GM23338 (cell line): ENCODE measurements around the gene RADIL.

Experiments
- CREB1 ChIP-seq: fragments of 250-450 bp; sonication (Bioruptor Pico); IDR thresholded peaks from 2 replicates; pipeline ENCODE4 v1.5.0; 2020; ENCODE audit warnings: low read depth, mild to moderate bottlenecking, moderate library complexity
- EZH2 ChIP-seq: fragments of 200-600 bp; sonication (generic); IDR thresholded peaks from one replicate; pipeline ENCODE4 v1.8.0; 2017; ENCODE audit warnings: antibody characterized with exemption, mild to moderate bottlenecking, low read depth; ENCODE audit not compliant: unreplicated experiment
- EZH2phosphoT487 ChIP-seq: fragments of 200-600 bp; sonication (generic); IDR thresholded peaks from one replicate; pipeline ENCODE4 v1.8.1; 2018; ENCODE audit warnings: antibody characterized with exemption; ENCODE audit not compliant: unreplicated experiment
- JUNB ChIP-seq: IDR thresholded peaks from one replicate; pipeline ENCODE4 v1.6.1; 2016; ENCODE audit warnings: antibody characterized with exemption; ENCODE audit not compliant: unreplicated experiment
- POLR2AphosphoS5 ChIP-seq: IDR thresholded peaks from 2 replicates; pipeline ENCODE4 v1.6.1; 2016; ENCODE audit warnings: antibody characterized with exemption, low read depth
- STAT1 ChIP-seq: IDR thresholded peaks from one replicate; pipeline ENCODE4 v1.6.1; 2016; ENCODE audit warnings: antibody characterized with exemption; ENCODE audit not compliant: unreplicated experiment
- ZNF114 ChIP-seq: fragments of 250-450 bp; sonication (Bioruptor Pico); IDR thresholded peaks from 2 replicates; pipeline ENCODE4 v1.5.0; 2020; ENCODE audit warnings: mild to moderate bottlenecking, moderate library complexity
- ZNF331 ChIP-seq: fragments of 250-450 bp; sonication (Bioruptor Pico); IDR thresholded peaks from 2 replicates; pipeline ENCODE4 v1.5.0; 2020; ENCODE audit warnings: low read depth, mild to moderate bottlenecking, moderate library complexity
- TF ChIP-seq, protein P1 (sequence below), 2 experiments: fragments of 200-600 bp in 1 of 2; sonication (generic) in 1 of 2; conservative IDR thresholded peaks; 2 replicates each; pipeline versions ENCODE4 v1.5.1 to v1.6.1; 2016 to 2017; ENCODE audit warnings: antibody characterized with exemption in 2 of 2, low read depth in 2 of 2, mild to moderate bottlenecking in 2 of 2, moderate library complexity in 1 of 2
- TF ChIP-seq, protein P2 (sequence below): IDR thresholded peaks from one replicate; pipeline ENCODE4 v1.6.1; 2018; ENCODE audit warnings: antibody characterized with exemption; ENCODE audit not compliant: unreplicated experiment
- TF ChIP-seq, protein P3 (sequence below): IDR thresholded peaks from 2 replicates; pipeline ENCODE4 v1.6.1; 2016; ENCODE audit warnings: antibody characterized with exemption
- TF ChIP-seq, protein P4 (sequence below): fragments of 250-450 bp; sonication (Bioruptor Pico); IDR thresholded peaks from 2 replicates; pipeline ENCODE4 v1.5.0; 2020; ENCODE audit warnings: mild to moderate bottlenecking, moderate library complexity

DNA sequence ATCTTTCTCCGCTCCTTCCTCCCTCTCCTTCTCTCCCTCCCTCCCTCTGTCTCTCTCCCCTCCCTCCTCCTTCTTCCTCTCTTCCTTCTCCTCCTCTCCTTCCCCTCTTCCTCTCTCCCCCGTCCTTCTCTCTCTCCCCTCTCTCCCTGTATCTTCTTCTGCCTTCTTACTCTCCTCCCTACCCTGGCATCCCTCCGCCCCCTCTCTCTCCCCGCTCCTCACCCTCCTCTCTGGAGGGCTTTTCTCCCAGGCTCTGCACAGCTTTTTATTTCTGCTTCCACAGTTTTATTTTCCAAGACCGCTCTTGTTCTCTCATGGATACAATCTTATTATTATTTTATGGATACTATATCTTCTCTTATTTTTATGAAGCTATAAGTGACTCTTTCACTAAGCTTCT lies 75.5 kb downstream of the RADIL start:
- TF ChIP-seq, protein P1, sequence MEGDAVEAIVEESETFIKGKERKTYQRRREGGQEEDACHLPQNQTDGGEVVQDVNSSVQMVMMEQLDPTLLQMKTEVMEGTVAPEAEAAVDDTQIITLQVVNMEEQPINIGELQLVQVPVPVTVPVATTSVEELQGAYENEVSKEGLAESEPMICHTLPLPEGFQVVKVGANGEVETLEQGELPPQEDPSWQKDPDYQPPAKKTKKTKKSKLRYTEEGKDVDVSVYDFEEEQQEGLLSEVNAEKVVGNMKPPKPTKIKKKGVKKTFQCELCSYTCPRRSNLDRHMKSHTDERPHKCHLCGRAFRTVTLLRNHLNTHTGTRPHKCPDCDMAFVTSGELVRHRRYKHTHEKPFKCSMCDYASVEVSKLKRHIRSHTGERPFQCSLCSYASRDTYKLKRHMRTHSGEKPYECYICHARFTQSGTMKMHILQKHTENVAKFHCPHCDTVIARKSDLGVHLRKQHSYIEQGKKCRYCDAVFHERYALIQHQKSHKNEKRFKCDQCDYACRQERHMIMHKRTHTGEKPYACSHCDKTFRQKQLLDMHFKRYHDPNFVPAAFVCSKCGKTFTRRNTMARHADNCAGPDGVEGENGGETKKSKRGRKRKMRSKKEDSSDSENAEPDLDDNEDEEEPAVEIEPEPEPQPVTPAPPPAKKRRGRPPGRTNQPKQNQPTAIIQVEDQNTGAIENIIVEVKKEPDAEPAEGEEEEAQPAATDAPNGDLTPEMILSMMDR (conservative IDR thresholded peaks at IDR 0.05; ENCODE audit: low read depth in 2 of 2), result no peak
- TF ChIP-seq POLR2AphosphoS5, result no peak
- no peak for TF ChIP-seq EZH2phosphoT487
- TF ChIP-seq, protein P2, sequence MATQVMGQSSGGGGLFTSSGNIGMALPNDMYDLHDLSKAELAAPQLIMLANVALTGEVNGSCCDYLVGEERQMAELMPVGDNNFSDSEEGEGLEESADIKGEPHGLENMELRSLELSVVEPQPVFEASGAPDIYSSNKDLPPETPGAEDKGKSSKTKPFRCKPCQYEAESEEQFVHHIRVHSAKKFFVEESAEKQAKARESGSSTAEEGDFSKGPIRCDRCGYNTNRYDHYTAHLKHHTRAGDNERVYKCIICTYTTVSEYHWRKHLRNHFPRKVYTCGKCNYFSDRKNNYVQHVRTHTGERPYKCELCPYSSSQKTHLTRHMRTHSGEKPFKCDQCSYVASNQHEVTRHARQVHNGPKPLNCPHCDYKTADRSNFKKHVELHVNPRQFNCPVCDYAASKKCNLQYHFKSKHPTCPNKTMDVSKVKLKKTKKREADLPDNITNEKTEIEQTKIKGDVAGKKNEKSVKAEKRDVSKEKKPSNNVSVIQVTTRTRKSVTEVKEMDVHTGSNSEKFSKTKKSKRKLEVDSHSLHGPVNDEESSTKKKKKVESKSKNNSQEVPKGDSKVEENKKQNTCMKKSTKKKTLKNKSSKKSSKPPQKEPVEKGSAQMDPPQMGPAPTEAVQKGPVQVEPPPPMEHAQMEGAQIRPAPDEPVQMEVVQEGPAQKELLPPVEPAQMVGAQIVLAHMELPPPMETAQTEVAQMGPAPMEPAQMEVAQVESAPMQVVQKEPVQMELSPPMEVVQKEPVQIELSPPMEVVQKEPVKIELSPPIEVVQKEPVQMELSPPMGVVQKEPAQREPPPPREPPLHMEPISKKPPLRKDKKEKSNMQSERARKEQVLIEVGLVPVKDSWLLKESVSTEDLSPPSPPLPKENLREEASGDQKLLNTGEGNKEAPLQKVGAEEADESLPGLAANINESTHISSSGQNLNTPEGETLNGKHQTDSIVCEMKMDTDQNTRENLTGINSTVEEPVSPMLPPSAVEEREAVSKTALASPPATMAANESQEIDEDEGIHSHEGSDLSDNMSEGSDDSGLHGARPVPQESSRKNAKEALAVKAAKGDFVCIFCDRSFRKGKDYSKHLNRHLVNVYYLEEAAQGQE, result no peak
- no peak for TF ChIP-seq JUNB
- TF ChIP-seq EZH2, result no peak
- no peak for TF ChIP-seq CREB1
- TF ChIP-seq, protein P3, sequence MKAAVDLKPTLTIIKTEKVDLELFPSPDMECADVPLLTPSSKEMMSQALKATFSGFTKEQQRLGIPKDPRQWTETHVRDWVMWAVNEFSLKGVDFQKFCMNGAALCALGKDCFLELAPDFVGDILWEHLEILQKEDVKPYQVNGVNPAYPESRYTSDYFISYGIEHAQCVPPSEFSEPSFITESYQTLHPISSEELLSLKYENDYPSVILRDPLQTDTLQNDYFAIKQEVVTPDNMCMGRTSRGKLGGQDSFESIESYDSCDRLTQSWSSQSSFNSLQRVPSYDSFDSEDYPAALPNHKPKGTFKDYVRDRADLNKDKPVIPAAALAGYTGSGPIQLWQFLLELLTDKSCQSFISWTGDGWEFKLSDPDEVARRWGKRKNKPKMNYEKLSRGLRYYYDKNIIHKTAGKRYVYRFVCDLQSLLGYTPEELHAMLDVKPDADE, result no peak
- no peak for TF ChIP-seq STAT1
- TF ChIP-seq ZNF114 (CRISPR knock-in tag), result no peak
- TF ChIP-seq, protein P4, sequence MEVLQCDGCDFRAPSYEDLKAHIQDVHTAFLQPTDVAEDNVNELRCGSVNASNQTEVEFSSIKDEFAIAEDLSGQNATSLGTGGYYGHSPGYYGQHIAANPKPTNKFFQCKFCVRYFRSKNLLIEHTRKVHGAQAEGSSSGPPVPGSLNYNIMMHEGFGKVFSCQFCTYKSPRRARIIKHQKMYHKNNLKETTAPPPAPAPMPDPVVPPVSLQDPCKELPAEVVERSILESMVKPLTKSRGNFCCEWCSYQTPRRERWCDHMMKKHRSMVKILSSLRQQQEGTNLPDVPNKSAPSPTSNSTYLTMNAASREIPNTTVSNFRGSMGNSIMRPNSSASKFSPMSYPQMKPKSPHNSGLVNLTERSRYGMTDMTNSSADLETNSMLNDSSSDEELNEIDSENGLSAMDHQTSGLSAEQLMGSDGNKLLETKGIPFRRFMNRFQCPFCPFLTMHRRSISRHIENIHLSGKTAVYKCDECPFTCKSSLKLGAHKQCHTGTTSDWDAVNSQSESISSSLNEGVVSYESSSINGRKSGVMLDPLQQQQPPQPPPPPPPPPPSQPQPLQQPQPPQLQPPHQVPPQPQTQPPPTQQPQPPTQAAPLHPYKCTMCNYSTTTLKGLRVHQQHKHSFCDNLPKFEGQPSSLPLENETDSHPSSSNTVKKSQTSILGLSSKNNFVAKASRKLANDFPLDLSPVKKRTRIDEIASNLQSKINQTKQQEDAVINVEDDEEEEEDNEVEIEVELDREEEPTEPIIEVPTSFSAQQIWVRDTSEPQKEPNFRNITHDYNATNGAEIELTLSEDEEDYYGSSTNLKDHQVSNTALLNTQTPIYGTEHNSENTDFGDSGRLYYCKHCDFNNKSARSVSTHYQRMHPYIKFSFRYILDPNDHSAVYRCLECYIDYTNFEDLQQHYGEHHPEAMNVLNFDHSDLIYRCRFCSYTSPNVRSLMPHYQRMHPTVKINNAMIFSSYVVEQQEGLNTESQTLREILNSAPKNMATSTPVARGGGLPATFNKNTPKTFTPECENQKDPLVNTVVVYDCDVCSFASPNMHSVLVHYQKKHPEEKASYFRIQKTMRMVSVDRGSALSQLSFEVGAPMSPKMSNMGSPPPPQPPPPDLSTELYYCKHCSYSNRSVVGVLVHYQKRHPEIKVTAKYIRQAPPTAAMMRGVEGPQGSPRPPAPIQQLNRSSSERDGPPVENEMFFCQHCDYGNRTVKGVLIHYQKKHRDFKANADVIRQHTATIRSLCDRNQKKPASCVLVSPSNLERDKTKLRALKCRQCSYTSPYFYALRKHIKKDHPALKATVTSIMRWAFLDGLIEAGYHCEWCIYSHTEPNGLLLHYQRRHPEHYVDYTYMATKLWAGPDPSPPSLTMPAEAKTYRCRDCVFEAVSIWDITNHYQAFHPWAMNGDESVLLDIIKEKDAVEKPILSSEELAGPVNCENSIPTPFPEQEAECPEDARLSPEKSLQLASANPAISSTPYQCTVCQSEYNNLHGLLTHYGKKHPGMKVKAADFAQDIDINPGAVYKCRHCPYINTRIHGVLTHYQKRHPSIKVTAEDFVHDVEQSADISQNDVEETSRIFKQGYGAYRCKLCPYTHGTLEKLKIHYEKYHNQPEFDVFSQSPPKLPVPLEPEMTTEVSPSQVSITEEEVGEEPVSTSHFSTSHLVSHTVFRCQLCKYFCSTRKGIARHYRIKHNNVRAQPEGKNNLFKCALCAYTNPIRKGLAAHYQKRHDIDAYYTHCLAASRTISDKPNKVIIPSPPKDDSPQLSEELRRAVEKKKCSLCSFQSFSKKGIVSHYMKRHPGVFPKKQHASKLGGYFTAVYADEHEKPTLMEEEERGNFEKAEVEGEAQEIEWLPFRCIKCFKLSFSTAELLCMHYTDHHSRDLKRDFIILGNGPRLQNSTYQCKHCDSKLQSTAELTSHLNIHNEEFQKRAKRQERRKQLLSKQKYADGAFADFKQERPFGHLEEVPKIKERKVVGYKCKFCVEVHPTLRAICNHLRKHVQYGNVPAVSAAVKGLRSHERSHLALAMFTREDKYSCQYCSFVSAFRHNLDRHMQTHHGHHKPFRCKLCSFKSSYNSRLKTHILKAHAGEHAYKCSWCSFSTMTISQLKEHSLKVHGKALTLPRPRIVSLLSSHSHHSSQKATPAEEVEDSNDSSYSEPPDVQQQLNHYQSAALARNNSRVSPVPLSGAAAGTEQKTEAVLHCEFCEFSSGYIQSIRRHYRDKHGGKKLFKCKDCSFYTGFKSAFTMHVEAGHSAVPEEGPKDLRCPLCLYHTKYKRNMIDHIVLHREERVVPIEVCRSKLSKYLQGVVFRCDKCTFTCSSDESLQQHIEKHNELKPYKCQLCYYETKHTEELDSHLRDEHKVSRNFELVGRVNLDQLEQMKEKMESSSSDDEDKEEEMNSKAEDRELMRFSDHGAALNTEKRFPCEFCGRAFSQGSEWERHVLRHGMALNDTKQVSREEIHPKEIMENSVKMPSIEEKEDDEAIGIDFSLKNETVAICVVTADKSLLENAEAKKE (CRISPR knock-in tag), result no peak
- TF ChIP-seq ZNF331, result no peak
